ENCODE results near the gene CFD. TPM values are rescaled to one million over a fixed set of nuclear protein-coding genes. Genes with fewer than 3 reads are reported as not detected.
"Not testable (repeated sequence)": the region's sequence is repeated elsewhere in the genome, so short reads cannot be mapped to it uniquely, and the experiment has no call there.

The CFD gene
- total RNA-seq, 3 donors from 2014 or later = 43.1 to 209 (median 110) TPM

GRCh38 chr19:850221-850978 is 9.1 kb upstream of the CFD start:
- intact Hi-C loops (cut with DNase I, micrococcal nuclease) = loop anchor here in 1 of 2 donors (10.0 kb wide), 1 partner anchor 134 kb away; the partner anchor contains the start of gene WDR18
- no peaks in the 10 kb centered on the region for H3K9me3 ChIP-seq
- ATAC-seq (peak; percentile 84), DNase-seq (peak; percentile 75 to 86 (median 75))
- H3K36me3 ChIP-seq (ENCODE audit: low read depth) = no peaks in the 10 kb centered on the region
- peaks cover 3% of the 10 kb centered on the region for H3K4me1 ChIP-seq (ENCODE audit: low read depth)
- no peak overlapping the region for H3K4me3 ChIP-seq
- TF ChIP-seq, protein P1, sequence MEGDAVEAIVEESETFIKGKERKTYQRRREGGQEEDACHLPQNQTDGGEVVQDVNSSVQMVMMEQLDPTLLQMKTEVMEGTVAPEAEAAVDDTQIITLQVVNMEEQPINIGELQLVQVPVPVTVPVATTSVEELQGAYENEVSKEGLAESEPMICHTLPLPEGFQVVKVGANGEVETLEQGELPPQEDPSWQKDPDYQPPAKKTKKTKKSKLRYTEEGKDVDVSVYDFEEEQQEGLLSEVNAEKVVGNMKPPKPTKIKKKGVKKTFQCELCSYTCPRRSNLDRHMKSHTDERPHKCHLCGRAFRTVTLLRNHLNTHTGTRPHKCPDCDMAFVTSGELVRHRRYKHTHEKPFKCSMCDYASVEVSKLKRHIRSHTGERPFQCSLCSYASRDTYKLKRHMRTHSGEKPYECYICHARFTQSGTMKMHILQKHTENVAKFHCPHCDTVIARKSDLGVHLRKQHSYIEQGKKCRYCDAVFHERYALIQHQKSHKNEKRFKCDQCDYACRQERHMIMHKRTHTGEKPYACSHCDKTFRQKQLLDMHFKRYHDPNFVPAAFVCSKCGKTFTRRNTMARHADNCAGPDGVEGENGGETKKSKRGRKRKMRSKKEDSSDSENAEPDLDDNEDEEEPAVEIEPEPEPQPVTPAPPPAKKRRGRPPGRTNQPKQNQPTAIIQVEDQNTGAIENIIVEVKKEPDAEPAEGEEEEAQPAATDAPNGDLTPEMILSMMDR (IDR thresholded peaks at IDR 0.05) = no peak

DNA sequence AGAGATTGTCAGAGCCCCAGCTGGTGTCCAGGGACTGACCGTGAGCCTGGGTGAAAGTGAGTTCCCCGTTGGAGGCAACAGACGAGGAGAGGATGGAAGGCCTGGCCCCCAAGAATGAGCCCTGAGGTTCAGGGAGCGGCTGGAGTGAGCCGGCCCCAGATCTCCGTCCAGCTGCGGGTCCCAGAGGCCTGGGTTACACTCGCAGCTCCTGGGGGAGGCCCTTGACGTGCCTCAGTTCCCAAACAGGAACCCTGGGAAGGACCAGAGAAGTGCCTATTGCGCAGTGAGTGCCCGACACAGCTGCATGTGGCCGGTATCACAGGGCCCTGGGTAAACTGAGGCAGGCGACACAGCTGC is 8.5 kb upstream of the CFD start:
- Histone ChIP-seq H3K4me1 (ENCODE audit: low read depth) (peaks cover 3% of the 10 kb centered on the region), H3K9me3 (no peaks in the 10 kb centered on the region), H3K36me3 (ENCODE audit: low read depth) (no peaks in the 10 kb centered on the region), H3K4me3 (no peak overlapping the region)
- TF ChIP-seq, protein P1 (IDR thresholded peaks at IDR 0.05) = no peak
- DNase-seq = no peak
- no peak for ATAC-seq
- intact Hi-C loops (cut with DNase I, micrococcal nuclease) = loop anchor here in 1 of 2 donors (10.0 kb wide), 1 partner anchor 134 kb away; the partner anchor contains the start of gene WDR18

DNA sequence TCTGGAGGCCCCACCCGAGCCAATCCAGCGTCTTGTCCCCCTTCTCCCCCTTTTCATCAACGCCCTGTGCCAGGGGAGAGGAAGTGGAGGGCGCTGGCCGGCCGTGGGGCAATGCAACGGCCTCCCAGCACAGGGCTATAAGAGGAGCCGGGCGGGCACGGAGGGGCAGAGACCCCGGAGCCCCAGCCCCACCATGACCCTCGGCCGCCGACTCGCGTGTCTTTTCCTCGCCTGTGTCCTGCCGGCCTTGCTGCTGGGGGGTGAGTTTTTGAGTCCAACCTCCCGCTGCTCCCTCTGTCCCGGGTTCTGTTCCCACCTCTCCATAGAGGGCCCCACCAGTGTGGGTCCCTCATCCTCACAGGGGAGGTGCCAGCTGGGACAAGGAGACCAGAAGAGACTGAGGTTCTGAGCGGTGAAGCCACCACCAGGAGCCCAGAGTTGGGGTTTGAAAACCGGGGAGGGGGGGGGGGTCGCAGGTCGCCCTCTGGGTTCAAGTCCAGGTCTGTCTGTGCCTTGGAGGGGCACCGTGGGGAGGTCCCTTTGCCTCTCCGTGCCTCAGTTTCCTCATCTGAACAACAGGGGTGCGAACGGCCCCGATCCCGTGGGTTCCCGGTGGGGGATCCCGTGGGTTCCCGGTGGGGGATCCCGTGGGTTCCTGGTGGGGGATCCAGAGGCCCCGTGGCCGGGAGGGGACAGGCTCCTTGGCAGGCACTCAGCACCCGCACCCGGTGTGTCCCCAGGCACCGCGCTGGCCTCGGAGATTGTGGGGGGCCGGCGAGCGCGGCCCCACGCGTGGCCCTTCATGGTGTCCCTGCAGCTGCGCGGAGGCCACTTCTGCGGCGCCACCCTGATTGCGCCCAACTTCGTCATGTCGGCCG is 7.1 kb upstream of the CFD start, which contains the start of gene ELANE:
ELANE (plus strand) TSS at position 168 of the 878 bp plus-strand sequence; CDS start at position 194, 26 bp downstream.
- intact Hi-C loops (cut with DNase I, micrococcal nuclease) = loop anchor here in 1 of 2 donors (10.0 kb wide), 1 partner anchor 132 kb away; the partner anchor contains the start of gene WDR18
- DNase-seq (peak in 1 of 3 donors; percentile 51), ATAC-seq (no peak)
- peaks cover 3% of the 10 kb centered on the region for H3K4me1 ChIP-seq (ENCODE audit: low read depth)
- H3K36me3 ChIP-seq (ENCODE audit: low read depth) = no peaks in the 10 kb centered on the region
- no peaks in the 10 kb centered on the region for H3K9me3 ChIP-seq
- TF ChIP-seq, protein P1 (IDR thresholded peaks at IDR 0.05) = no peak
- H3K4me3 ChIP-seq = no peak within 1 kb of the TSS

DNA sequence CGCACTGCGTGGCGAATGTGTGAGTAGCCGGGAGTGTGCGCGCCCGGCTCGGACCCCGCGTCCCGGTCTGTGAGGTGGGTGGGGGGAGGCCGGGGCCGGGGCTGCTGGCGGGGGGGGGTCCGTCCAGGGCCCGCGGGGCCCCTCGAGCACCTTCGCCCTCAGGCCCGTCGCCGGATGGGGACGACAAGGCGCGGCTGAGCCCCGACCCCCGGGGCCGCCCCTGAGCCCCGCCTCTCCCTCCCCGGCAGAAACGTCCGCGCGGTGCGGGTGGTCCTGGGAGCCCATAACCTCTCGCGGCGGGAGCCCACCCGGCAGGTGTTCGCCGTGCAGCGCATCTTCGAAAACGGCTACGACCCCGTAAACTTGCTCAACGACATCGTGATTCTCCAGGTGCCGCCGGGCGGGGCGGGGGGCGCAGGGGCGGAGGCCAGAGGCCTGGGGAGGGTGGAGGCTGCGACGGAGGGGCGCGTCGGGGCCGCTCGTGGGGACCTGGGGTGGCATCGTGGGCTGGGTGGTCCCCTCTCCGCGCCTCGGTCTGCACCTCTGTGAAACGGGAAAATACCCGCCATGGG is 6.4 kb upstream of the CFD start:
- H3K4me3 ChIP-seq = no peak overlapping the region
- intact Hi-C loops (cut with DNase I, micrococcal nuclease) = loop anchor here in 1 of 2 donors (10.0 kb wide), 1 partner anchor 132 kb away; the partner anchor contains the start of gene WDR18

GRCh38 chr19:853614-854220 is 5.7 kb upstream of the CFD start:
- DNase-seq = peak in 1 of 3 donors; percentile 47
- not testable (repeated sequence) for H3K36me3 ChIP-seq (ENCODE audit: low read depth); H3K9me3 ChIP-seq; H3K4me3 ChIP-seq; ATAC-seq; H3K4me1 ChIP-seq (ENCODE audit: low read depth)
- intact Hi-C loops (cut with DNase I, micrococcal nuclease) = loop anchor here in 1 of 2 donors (10.0 kb wide), 1 partner anchor 131 kb away; the partner anchor contains the start of gene WDR18

More for the DNA sequence above, 6.4 kb upstream of the CFD start:
- H3K4me1 ChIP-seq (ENCODE audit: low read depth) = peaks cover 3% of the 10 kb centered on the region
- H3K9me3 ChIP-seq = no peaks in the 10 kb centered on the region
- DNase-seq (peak in 1 of 3 donors; percentile 45), ATAC-seq (no peak)
- TF ChIP-seq, protein P1 (IDR thresholded peaks at IDR 0.05) = no peak
- no peaks in the 10 kb centered on the region for H3K36me3 ChIP-seq (ENCODE audit: low read depth)
